ENCODE results near the gene NUP160.
"Not testable (repeated sequence)": the region's sequence is repeated elsewhere in the genome, so short reads cannot be mapped to it uniquely, and the experiment has no call there.

The NUP160 gene

GRCh38 chr11:47863189-47863897 is 15.2 kb upstream of the NUP160 start:
- DNase-seq, result no peak

DNA sequence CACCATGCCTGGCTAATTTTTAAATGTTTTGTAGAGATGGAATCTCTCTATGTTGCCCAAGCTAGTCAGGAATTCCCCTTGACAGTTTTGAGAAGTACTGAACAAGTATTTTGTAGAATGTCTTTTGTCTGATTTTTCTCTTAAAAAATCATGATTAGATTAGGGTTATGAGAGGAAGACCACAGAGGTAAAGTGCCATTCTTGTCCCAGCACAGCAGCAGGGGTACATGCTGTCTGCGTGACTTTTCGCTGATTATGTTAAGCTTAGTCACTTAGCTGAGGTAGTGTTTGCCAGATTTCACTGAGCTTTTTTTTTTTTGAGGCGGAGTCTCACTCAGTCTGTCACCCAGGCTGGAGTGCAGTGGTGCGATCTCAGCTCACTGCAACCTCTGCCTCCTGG is 13.6 kb upstream of the NUP160 start:
- no peak for DNase-seq

DNA sequence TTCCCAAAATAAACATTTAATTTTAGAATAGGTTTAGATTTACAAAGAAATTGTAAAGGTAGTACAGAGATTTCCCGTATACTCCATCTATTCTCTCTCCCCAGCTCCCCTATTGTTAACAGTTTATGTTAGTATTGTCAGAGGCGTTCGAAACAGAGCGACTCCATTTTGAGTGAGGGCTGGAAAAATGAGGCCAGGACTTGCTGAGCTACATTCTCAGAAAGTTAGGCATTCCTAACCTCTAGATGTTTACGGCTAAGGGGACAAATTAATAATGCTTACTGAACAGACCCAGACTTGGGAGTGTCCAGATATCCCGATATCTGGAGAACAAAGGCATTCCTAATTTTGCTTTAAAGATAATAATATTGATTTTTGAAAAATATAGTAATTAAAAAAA is 12.4 kb upstream of the NUP160 start:
- DNase-seq, result no peak

- no peak for DNase-seq
Observed at GRCh38 chr11:47857892-47858543, 9.9 kb upstream of the NUP160 start.

- DNase-seq, result no peak
Observed at GRCh38 chr11:47857485-47857884, 9.3 kb upstream of the NUP160 start.

GRCh38 chr11:47856186-47856585 is 8.0 kb upstream of the NUP160 start:
- DNase-seq, result no peak

GRCh38 chr11:47854667-47855066 is 6.5 kb upstream of the NUP160 start:
- DNase-seq, result no peak

- no peak for DNase-seq
Observed at GRCh38 chr11:47852053-47852452, 3.9 kb upstream of the NUP160 start.

DNA sequence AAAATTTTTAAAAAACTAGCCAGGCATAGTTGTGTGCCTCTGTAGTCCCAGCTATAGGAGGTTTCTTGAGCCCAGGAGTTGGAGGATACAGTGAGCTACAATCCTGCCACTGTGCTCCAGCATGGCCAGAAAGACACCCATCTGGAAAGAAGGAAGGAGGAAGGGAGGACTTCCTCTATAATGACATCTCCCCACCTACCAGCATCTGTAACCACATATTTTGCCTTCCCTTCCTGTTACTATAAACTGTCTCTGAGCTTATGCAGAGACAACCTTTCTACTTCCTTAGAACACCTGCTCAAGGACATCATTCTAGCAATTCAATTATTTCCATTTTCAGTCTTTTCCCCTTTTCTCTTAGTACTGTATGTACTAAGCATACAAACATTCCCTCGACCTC is 2.2 kb upstream of the NUP160 start:
- no peak for DNase-seq

DNA sequence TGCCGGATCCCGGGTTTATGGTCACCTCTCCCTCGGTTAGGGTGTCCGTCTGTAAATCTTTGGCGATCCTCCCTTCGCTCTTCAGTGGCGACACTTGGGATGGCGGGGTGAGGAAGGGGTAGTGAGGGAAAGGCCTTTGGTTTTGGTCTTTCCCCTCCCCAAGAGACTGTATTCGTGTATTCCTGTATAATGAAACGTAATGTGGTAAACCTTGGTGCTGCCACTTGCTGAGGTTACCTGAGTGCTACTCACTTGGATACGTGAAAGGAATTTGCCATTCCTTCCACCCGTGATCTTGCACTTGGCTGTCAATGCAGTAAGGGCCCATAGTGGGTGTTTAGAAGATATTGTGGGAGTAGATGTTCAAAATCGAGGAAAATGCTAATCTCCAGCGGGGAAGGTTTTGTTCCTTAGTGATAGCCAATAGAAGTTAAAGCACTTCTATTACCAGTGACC is 578 bp upstream of the NUP160 start:
- DNase-seq, result no peak

GRCh38 chr11:47847537-47847891 is 636 bp downstream of the NUP160 start:
- DNase-seq, result no peak

- no peak for DNase-seq
Observed at GRCh38 chr11:47846998-47847397, 1.2 kb downstream of the NUP160 start.

DNA sequence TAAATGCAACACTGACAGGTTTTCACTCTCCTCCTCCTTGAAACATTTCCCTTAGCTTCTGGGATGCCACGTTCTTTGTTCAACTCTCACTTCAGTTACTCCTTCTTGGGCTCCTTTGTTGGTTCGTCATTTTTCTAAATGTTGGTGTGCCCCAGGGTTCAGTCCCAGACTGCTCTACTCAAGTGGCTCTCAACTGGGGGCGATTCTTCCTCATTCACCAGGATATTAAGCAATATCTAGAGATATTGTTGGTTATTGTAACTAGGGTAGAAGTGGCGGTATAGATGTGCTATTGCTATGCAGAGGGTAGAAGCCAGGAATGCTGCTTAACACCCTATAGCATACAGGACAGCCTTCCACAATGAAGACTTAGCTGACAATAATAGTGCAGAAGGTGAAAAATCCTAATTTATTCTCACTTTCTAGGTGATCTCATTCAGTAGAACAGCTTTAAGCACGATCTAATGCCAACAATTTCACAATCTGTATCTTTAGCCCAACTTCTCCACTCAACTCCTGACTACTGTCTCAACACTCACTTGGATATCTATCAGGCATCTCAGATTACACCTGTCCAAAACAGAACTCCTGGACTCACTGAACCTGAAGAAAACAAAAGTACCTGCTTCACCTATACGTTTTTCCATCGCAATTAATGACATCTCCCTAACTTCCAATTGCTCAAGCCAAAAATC is 4.6 kb downstream of the NUP160 start:
- DNase-seq, result no peak

DNA sequence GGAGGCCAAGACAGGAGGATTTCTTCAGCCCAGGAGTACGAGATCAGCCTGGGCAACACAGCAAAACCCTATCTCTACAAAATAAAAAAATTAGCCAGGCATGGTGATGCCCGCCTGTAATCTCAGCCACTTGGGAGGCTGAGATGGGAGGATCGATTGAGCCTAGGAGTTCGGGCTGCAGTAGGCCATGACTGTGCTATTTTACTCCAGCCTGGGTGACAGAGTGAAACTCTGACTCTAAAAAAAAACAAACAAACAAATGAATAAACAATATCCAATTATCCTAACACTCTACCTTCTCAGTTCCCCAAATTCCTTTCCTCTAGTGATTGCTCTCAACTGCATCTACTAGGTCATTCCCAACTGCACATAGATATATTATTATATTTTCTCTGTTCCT is 5.4 kb downstream of the NUP160 start:
- no peak for DNase-seq

DNA sequence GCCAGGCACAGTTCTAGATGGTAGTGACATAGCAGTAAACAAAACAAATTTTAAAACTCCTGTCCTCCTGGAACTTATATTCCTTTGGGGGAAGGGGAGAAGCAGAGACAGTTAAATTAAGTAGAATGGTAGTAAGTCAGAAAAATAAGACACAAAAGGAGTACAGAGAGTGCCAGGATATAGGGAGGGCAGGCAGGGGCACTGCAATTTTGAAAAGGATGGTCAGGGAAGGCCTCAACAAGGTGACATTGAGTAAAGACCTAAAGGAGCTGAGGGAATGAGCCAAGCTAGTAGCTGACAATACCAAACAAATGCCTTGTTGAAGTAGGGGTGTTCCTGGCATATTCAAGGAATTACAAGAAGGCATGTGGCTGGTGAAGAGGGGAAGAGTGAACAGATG is 10.2 kb downstream of the NUP160 start:
- DNase-seq, result no peak

- DNase-seq, result no peak
Observed at GRCh38 chr11:47837292-47837691, 10.9 kb downstream of the NUP160 start.

GRCh38 chr11:47830013-47830412 is 18.1 kb downstream of the NUP160 start:
- DNase-seq, result not testable (repeated sequence)

DNA sequence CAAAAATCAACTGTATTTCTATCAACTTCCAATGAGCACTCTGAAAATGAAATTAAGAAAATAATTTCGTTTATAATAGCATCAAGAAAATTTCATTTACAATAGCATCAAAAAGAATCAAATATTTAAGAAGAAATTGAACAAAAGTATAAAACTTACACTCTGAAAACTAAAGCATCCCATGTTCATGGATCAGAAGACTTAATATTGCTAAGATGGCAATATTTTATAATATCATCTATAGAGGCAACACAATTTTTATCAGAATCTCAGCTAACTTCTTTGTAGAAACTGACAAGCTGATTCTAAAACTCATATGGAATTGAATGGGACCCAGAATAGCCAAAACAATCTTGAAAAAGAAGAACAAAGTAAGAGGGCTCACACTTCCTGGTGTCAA is 19.9 kb downstream of the NUP160 start:
- DNase-seq, result no peak

DNA sequence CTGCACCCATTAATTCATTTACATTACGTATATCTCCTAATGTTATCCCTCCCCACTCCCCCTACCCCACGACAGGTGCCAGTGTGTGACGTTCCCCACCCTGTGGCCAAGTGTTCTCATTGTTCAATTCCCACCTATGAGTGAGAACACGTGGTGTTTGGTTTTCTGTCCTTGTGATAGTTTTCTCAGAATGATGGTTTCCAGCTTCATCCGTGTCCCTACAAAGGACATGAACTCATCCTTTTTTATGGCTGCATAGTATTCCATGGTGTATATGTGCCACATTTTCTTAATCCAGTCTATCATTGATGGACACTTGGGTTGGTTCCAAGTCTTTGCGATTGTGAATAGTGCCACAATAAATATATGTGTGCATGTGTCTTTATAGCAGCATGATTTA is 25.5 kb downstream of the NUP160 start:
- DNase-seq, result not testable (repeated sequence)

DNA sequence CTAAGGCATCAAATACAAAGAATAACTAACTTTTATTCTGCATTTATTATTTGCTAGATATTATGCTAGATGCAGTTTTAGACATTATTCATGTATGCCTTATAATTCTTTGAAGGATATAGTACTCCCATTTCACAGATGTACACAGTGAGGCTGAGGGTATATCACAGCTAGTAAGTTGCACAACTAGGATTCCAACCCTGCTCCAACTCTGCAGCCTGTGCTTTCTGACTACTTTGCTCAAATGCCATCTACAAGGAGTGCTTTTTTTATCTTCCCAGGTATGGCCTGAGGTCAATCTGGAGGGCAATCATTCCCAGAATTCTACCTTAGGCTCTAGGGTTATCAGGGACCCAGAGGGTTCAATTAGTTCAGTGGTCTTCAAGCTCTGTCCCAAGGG is 28.4 kb downstream of the NUP160 start:
- DNase-seq, result no peak

DNA sequence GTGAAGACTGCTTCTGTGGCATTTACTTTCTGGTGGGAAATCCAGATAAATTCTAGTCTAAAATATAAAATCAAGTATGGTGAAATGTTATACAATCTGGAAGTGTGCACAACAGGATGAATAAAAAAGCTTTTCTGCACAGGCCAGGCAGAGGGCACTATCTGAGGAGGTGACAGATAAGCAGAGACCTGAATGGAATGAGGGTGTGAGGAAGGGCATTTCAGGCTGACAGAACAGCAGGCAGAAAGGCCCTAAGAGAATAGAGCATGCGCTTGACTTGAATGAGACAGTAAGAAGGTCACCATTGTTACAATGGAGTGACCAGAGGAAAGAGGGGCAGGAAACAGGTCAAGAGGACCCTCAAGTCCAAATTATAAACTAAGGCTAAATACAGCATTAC is 47.4 kb downstream of the NUP160 start:
- DNase-seq, result no peak

- DNase-seq, result no peak
Observed at GRCh38 chr11:47797633-47798032, 50.5 kb downstream of the NUP160 start.

- DNase-seq, result no peak
Observed at GRCh38 chr11:47791774-47792430, 56.2 kb downstream of the NUP160 start.

DNA sequence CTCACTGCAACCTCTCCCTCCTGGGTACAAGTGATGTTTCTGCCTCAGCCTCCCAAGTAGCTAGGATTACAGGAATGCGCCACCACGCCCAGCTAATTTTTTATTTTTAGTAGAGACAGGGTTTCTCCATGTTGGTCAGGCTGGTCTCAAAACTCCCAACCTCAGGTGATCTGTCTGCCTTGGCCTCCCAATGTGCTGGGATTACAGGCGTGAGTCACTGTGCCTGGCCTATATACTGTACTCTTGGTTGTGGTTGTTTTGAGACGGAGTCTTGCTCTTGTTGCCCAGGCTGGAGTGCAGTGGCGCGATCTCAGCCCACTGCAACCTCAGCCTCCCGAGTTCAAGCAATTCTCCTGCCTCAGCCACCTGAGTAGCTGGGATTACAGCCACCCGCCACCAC is 58.1 kb downstream of the NUP160 start:
- DNase-seq, result not testable (repeated sequence)

Data from SHP77 (cell line).